C1 segment of cervical spinal cord (tissue), 14 donors: ENCODE results near the gene PRR32.
"Not testable (repeated sequence)": the region's sequence is repeated elsewhere in the genome, so short reads cannot be mapped to it uniquely, and the experiment has no call there.

Experiments used
- DNase-seq, 14 donors: peaks; one replicate each; lab custom pipeline; 2025; lab: John Stamatoyannopoulos, UW

PRR32 gene, protein sequence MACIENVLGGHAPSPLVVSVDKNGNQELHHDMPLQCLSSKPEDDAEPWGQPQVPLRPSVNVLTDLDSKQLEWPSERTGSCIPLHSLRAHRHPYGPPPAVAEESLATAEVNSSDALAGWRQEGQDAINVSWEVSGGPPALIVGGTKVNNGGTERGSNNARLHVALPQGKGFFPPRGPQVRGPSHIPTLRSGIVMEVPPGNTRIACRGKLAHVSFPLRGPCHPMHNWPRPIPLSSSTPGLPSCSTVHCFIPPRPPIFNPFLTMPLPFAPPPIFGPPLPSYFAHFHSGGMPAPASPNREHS

GRCh38 chrX:126819429-126819828, at the start of gene PRR32:
TSS of gene PRR32 (plus strand) at chrX:126819729. CDS start at chrX:126819844, 115 bp downstream.
- DNase-seq: no peak

DNA sequence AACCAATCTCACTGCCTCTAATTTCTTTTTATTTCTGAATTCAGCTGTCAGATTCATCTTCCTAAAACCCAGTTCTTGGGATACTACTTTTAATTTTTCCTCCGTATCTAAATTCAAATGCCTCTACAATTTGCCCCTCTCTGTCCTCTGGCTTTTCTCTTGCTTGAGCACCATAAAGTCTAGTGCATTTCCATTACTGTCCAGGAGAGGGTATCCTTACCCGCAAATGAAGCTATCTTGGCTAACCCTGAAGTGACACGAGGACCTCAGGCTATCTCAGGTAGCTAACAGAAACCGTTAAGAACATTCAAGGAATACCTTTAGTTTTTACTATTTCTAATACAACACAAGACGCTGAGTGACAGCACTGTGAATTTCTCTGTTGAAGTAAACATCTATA, 49.4 kb upstream of the PRR32 start:
- DNase-seq: peak in 1 of 14 donors; percentile 7

DNA sequence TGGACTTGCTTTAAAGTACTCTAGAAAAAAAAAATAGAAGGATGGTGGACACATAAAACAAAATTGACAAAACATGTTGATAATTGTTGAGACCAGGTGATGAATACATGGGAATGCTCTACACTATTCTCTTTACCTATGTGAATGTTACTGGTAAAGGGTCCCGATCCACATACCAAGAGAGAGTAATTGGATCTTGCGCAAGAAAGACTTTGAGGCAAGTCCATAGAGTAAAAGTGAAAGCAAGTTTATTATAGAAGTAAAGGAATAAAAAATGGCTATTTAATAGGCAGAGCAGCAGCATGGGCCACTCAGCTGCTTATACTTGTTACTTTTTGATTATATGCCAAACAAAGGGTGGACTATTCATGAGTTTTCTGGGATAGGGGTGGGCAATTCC, 34.0 kb upstream of the PRR32 start:
- DNase-seq: no peak

- no peak for DNase-seq
Measured at GRCh38 chrX:126799059-126799458, 20.5 kb upstream of the PRR32 start.

- DNase-seq: not testable (repeated sequence)
Measured at GRCh38 chrX:126806784-126807183, 12.7 kb upstream of the PRR32 start.

DNA sequence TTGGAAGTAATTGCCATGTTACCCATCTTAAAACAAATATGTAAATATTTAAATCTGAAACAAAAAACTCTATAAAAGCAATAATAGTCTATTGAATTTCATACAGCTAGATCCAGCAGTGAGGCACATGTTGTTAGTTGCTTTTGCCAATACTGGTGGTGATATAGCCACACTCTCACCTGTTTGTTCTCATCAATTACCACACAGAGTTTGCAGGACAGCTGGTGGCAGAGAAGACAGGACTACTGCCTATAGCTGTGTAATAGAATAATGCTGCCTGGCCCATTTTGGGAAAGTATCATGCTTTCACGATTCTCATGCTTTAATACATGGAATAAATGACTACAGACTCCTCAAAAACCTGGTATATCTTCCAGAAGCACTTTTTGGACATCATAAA, 3.7 kb upstream of the PRR32 start:
- no peak for DNase-seq

DNA sequence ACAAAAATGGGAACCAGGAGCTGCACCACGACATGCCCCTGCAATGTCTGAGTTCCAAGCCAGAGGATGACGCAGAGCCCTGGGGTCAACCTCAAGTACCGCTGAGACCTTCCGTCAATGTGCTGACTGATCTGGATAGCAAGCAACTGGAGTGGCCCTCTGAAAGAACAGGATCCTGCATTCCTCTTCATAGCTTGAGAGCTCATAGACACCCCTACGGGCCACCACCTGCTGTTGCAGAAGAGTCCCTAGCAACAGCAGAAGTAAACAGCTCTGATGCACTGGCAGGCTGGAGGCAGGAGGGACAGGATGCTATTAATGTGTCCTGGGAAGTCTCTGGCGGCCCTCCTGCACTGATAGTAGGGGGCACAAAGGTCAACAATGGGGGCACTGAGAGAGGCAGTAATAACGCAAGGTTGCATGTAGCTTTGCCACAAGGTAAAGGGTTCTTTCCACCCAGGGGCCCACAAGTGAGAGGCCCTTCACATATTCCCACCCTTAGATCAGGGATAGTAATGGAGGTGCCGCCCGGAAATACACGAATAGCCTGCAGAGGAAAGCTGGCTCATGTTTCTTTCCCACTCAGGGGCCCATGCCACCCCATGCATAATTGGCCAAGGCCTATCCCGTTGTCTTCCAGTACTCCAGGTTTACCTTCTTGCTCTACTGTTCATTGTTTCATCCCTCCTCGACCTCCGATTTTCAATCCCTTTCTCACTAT, 1.3 kb downstream of the PRR32 start:
- DNase-seq: no peak

DNA sequence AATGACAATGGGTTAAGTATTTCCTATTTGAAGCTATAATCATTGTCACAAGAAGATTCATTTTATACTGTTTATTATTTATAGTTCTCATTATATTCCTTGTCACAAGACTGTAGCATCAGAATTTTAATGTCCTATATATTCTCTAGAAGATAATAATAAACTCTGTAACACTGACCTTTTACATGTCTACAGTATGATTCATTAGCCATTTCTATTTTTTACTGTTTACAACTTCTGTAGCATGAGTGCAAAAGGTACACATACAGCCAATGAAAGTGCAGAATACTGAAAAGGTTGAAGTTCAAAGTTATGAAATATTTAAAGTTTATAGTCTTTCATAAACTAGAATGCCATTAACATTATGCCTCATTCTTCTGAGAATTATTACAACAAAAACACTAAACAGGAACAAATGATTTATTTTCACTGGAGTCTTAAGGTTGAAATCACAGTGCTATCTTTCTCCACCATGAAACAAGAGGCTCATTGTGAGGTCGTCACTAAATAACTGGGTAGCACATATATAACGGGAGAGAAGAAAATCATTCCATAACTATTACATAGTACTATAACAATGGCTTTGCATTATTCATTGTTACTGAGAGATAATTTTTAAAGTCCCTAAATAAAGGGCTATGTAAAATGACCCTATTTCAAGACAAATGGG, 4.9 kb downstream of the PRR32 start:
- no peak for DNase-seq

- no peak for DNase-seq
Measured at GRCh38 chrX:126825566-126826193, 6.2 kb downstream of the PRR32 start.

DNA sequence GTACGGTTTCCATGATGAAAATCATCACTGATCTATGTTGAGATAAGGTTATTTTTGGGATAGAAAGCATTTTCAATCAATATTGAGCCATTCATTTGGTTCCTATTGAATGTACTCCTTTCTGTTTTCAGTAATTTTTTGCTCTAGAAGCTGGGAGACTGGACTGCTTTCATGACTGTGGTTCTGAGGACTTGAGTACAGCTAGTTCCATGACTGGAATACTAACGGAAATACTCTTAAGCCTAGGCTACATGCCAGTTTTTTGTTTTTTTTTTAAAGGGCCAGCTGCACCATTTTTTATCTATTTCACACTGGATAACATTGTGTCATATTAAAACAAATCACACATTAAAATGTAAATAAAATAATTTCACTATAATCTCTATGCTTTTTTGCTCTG, 16.7 kb downstream of the PRR32 start:
- DNase-seq: no peak

GRCh38 chrX:126847143-126847542, 27.6 kb downstream of the PRR32 start:
- DNase-seq: no peak

GRCh38 chrX:126855839-126856524, 36.5 kb downstream of the PRR32 start:
- no peak for DNase-seq
